KMS-11 (cell line): ENCODE results near the gene RAD17.

Experiments used
- H2AFZ ChIP-seq: fragments of 200-600 bp; sonication (generic); 2 replicates; pipeline ENCODE4 v1.6.1; 2016; ENCODE audit warnings: antibody characterized with exemption, mixed run types, low read depth
- H3K27ac ChIP-seq: fragments of 200-600 bp; sonication (generic); 2 replicates; pipeline ENCODE4 v1.6.1; 2016; ENCODE audit warnings: mild to moderate bottlenecking, mixed run types
- H3K27me3 ChIP-seq: fragments of 200-600 bp; sonication (generic); 2 replicates; pipeline ENCODE4 v1.6.1; 2017; ENCODE audit warnings: mild to moderate bottlenecking, low read depth, mixed run types, moderate library complexity; ENCODE audit not compliant: insufficient read depth
- H3K36me3 ChIP-seq: fragments of 200-600 bp; sonication (generic); 2 replicates; pipeline ENCODE4 v1.6.1; 2017; ENCODE audit warnings: mild to moderate bottlenecking, mixed run types; ENCODE audit not compliant: insufficient read depth
- H3K4me1 ChIP-seq: fragments of 200-600 bp; sonication (generic); 2 replicates; pipeline ENCODE4 v1.6.1; 2016; ENCODE audit warnings: mild to moderate bottlenecking, low read depth, mixed run types; ENCODE audit not compliant: poor library complexity, severe bottlenecking
- H3K4me2 ChIP-seq: fragments of 200-600 bp; sonication (generic); 2 replicates; pipeline ENCODE4 v1.7.0; 2016; ENCODE audit warnings: mild to moderate bottlenecking, mixed run types
- H3K4me3 ChIP-seq: fragments of 200-600 bp; sonication (generic); IDR thresholded peaks from 2 replicates; pipeline ENCODE4 v1.6.1; 2017; ENCODE audit warnings: low read depth, low read length, mixed read lengths; ENCODE audit not compliant: insufficient read depth
- H3K79me2 ChIP-seq: fragments of 200-600 bp; sonication (generic); 2 replicates; pipeline ENCODE4 v1.6.1; 2016; ENCODE audit warnings: low read depth, mixed run types; ENCODE audit not compliant: insufficient read depth
- H3K9ac ChIP-seq: fragments of 200-600 bp; sonication (generic); 2 replicates; pipeline ENCODE4 v1.6.1; 2016; ENCODE audit warnings: mild to moderate bottlenecking, mixed run types
- H4K20me1 ChIP-seq: fragments of 200-600 bp; sonication (generic); 2 replicates; pipeline ENCODE4 v1.6.1; 2016; ENCODE audit warnings: mild to moderate bottlenecking, mixed run types; ENCODE audit not compliant: insufficient read depth
- TF ChIP-seq, protein P1 (sequence below): fragments of 200-600 bp; sonication (generic); conservative IDR thresholded peaks from 2 replicates; pipeline ENCODE4 v1.6.1; 2017; ENCODE audit warnings: low read depth, mild to moderate bottlenecking, antibody characterized with exemption, low read length, moderate library complexity, mixed read lengths

RAD17 gene

GRCh38 chr5:69360442-69360841 lies 9.2 kb upstream of the RAD17 start:
- TF ChIP-seq, protein P1, sequence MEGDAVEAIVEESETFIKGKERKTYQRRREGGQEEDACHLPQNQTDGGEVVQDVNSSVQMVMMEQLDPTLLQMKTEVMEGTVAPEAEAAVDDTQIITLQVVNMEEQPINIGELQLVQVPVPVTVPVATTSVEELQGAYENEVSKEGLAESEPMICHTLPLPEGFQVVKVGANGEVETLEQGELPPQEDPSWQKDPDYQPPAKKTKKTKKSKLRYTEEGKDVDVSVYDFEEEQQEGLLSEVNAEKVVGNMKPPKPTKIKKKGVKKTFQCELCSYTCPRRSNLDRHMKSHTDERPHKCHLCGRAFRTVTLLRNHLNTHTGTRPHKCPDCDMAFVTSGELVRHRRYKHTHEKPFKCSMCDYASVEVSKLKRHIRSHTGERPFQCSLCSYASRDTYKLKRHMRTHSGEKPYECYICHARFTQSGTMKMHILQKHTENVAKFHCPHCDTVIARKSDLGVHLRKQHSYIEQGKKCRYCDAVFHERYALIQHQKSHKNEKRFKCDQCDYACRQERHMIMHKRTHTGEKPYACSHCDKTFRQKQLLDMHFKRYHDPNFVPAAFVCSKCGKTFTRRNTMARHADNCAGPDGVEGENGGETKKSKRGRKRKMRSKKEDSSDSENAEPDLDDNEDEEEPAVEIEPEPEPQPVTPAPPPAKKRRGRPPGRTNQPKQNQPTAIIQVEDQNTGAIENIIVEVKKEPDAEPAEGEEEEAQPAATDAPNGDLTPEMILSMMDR = no peak
- H3K36me3 ChIP-seq = no peaks in the 10 kb centered on the region
- H3K4me1 ChIP-seq = peaks cover 34% of the 10 kb centered on the region
- H3K79me2 ChIP-seq = peaks cover 37% of the 10 kb centered on the region; the same call in 1 of the 2 replicates
- H4K20me1 ChIP-seq = no peaks in the 10 kb centered on the region
- H3K27me3 ChIP-seq = no peaks in the 10 kb centered on the region
- H3K9ac ChIP-seq = no peak overlapping the region
- no peak overlapping the region for H2AFZ ChIP-seq
- H3K4me3 ChIP-seq = no peak overlapping the region
- H3K4me2 ChIP-seq = no peak overlapping the region
- H3K27ac ChIP-seq = no peak overlapping the region

GRCh38 chr5:69364414-69364813 lies 5.2 kb upstream of the RAD17 start:
- no peak overlapping the region for H2AFZ ChIP-seq
- peaks cover 66% of the 10 kb centered on the region for H3K79me2 ChIP-seq
- no peak overlapping the region for H3K27ac ChIP-seq
- H3K4me2 ChIP-seq = no peak overlapping the region
- H3K4me1 ChIP-seq = peaks cover 15% of the 10 kb centered on the region
- TF ChIP-seq, protein P1 = 0 out of 2 replicates have a peak, but pooled peaks have one; percentile 34
- no peak overlapping the region for H3K4me3 ChIP-seq
- H3K27me3 ChIP-seq = no peaks in the 10 kb centered on the region
- no peak overlapping the region for H3K9ac ChIP-seq
- H3K36me3 ChIP-seq = peaks cover 6% of the 10 kb centered on the region; the same call in 1 of the 2 replicates
- no peaks in the 10 kb centered on the region for H4K20me1 ChIP-seq

GRCh38 chr5:69364850-69365249 lies 4.8 kb upstream of the RAD17 start:
- TF ChIP-seq, protein P1 = no peak
- H2AFZ ChIP-seq = no peak overlapping the region
- peaks cover 63% of the 10 kb centered on the region for H3K79me2 ChIP-seq
- H3K4me1 ChIP-seq = peaks cover 11% of the 10 kb centered on the region
- H3K27ac ChIP-seq = no peak overlapping the region
- H3K4me2 ChIP-seq = no peak overlapping the region
- H3K4me3 ChIP-seq = no peak overlapping the region
- H3K27me3 ChIP-seq = no peaks in the 10 kb centered on the region
- peaks cover 6% of the 10 kb centered on the region; the same call in 1 of the 2 replicates for H3K36me3 ChIP-seq
- H3K9ac ChIP-seq = no peak overlapping the region
- H4K20me1 ChIP-seq = no peaks in the 10 kb centered on the region

GRCh38 chr5:69367697-69368279 lies 1.8 kb upstream of the RAD17 start:
- no peak overlapping the region for H3K27ac ChIP-seq
- TF ChIP-seq, protein P1 = no peak
- H3K9ac ChIP-seq = peak overlapping the region; percentile 98; the same call in 1 of the 2 replicates
- no peak overlapping the region for H3K4me3 ChIP-seq
- H4K20me1 ChIP-seq = no peaks in the 10 kb centered on the region
- H3K4me1 ChIP-seq = peaks cover 26% of the 10 kb centered on the region
- H3K4me2 ChIP-seq = peak overlapping the region; percentile 85
- H3K36me3 ChIP-seq = peaks cover 6% of the 10 kb centered on the region; the same call in 1 of the 2 replicates
- H2AFZ ChIP-seq = no peak overlapping the region
- peaks cover 83% of the 10 kb centered on the region for H3K79me2 ChIP-seq
- no peaks in the 10 kb centered on the region for H3K27me3 ChIP-seq
